ENCODE data around the gene NES. TPM values are rescaled to one million over a fixed set of nuclear protein-coding genes. Genes with fewer than 3 reads are reported as not detected.

The NES gene, protein sequence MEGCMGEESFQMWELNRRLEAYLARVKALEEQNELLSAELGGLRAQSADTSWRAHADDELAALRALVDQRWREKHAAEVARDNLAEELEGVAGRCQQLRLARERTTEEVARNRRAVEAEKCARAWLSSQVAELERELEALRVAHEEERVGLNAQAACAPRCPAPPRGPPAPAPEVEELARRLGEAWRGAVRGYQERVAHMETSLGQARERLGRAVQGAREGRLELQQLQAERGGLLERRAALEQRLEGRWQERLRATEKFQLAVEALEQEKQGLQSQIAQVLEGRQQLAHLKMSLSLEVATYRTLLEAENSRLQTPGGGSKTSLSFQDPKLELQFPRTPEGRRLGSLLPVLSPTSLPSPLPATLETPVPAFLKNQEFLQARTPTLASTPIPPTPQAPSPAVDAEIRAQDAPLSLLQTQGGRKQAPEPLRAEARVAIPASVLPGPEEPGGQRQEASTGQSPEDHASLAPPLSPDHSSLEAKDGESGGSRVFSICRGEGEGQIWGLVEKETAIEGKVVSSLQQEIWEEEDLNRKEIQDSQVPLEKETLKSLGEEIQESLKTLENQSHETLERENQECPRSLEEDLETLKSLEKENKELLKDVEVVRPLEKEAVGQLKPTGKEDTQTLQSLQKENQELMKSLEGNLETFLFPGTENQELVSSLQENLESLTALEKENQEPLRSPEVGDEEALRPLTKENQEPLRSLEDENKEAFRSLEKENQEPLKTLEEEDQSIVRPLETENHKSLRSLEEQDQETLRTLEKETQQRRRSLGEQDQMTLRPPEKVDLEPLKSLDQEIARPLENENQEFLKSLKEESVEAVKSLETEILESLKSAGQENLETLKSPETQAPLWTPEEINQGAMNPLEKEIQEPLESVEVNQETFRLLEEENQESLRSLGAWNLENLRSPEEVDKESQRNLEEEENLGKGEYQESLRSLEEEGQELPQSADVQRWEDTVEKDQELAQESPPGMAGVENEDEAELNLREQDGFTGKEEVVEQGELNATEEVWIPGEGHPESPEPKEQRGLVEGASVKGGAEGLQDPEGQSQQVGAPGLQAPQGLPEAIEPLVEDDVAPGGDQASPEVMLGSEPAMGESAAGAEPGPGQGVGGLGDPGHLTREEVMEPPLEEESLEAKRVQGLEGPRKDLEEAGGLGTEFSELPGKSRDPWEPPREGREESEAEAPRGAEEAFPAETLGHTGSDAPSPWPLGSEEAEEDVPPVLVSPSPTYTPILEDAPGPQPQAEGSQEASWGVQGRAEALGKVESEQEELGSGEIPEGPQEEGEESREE (N-terminal part only)
- total RNA-seq = 81.5 and 125 TPM in 2 replicates

DNA sequence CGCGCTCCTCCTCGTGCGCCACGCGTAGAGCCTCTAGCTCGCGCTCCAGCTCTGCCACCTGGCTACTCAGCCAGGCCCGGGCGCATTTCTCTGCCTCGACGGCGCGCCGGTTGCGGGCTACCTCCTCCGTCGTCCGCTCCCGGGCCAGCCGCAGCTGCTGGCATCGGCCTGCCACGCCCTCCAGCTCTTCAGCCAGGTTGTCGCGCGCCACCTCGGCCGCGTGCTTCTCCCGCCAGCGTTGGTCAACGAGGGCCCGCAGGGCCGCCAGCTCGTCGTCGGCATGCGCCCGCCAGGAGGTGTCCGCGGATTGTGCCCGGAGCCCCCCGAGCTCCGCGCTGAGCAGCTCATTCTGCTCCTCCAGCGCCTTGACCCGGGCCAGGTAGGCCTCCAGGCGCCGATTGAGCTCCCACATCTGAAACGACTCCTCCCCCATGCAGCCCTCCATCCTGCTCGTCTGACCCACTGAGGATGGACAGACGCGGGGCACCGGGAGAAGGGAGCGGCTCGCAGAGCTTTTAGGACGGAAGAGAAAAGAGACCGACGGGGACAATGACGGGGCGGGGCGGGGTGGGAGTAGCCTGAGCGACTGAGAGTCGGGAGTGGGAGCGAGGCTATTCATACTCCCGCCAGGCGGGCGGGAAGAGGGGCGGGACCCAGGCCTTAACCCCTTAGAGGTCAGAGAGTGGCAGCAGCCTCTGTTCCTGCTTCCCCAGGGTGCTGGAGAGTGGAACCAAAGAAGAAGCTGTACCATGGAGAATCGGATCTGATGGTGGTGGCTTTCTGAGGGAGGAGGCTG lies at the start of gene NES:
Gene NES (minus strand): TSS at position 588 of the 796 bp plus-strand sequence. CDS start 143 bp downstream, at position 445.

DNA sequence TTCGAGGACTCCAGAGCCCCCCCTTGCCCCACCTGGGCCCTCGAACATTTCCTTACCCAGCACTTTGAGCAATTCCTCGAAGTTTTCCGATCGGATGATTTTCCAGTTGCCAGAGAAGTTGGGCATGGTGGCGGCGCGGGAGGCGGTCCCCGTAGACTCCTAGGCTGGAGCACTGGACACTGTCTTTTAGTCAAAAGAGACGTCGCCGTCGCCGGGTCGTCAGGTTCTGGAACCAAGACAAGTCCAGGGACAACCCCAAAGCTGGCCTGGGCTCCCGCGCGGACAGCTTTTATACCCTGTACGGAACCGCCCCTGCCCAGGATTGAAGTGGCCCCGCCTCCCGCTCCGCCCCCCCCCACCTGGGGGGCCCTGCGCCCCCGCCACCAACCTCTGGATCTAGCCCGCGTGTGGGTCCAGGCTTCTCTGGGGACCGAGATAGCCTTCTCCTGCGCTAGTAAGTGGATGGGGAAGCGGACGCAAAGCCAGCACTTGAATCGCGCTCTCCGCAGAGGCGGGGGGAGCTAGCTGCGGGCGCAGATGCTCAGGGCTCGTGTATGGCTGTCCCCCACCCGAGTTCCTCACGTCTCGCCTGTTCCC lies 28.2 kb upstream of the NES start, which contains the start of gene CRABP2:
Gene CRABP2 (minus strand): TSS at position 263 of the 597 bp plus-strand sequence. CDS start 137 bp downstream, at position 126.

DNA sequence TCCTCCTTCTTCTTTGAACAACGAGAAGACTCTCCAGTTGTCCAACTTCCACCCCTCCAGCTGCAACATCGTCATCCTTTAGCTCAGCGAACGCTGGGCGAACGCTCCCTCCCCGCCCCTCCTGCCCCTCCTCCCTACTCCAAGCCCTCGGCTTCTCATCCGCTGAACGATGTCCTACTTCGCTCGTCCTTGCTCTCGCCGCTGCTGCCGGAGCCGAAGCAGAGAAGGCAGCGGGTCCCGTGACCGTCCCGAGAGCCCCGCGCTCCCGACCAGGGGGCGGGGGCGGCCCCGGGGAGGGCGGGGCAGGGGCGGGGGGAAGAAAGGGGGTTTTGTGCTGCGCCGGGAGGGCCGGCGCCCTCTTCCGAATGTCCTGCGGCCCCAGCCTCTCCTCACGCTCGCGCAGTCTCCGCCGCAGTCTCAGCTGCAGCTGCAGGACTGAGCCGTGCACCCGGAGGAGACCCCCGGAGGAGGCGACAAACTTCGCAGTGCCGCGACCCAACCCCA lies 35.4 kb downstream of the NES start, which contains the start of gene BCAN:
Gene BCAN (plus strand): TSS at position 357 of the 504 bp plus-strand sequence. CDS start 3,938 bp downstream, outside the sequence.

DNA sequence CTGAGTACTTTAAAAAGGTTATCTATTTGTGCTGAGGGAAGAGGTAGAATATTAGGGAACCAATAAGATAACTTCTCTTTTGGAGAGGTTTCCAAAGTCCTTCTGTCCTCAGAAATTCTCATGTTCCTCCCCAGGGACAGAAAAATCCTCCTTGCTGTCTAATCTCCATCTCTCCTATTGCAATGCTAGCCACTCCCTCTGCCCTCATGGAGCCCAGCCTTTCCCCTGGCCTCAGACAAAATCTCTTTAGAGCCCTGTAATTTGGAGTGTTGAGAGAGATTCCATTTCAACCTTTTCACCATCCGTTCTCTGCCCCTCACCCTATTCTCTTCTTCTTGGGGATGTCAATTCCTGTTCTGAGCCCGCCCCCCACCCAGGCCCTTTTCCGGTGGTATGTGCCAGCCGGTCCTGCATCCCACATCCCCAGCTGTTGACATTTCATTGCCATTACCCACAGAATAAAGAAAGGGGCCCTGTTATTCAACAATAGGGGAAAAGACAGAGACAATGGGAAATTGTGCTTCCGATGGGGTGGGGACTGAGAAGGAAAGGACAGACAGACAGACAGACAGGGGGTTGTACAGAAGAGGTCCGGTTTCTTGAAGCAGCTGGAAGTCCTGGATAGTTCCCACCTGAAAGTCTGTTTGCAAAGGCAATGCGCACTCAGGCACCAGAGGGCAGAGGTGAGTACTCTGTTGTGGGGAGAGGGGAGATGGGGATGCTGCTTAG lies 58.2 kb downstream of the NES start, which contains the start of gene HAPLN2:
Gene HAPLN2 (plus strand): TSS at position 563 of the 729 bp plus-strand sequence. CDS start 4,076 bp downstream, outside the sequence.

Other genes starting within 250 kb of the NES start
- gene MEF2D, start 176.6 kb downstream of the NES start, total RNA-seq = 4.7 and 11.6 TPM in 2 replicates
- 17.2 and 21.5 TPM in 2 replicates for gene IQGAP3, start 104.8 kb downstream of the NES start, total RNA-seq
- not detected in 2 replicates for gene TTC24, start 97.7 kb downstream of the NES start, total RNA-seq
- gene NAXE, start 85.6 kb downstream of the NES start, total RNA-seq = 52.5 and 61.0 TPM in 2 replicates
- 11.2 and 25.0 TPM in 2 replicates for gene GPATCH4, start 75.9 kb downstream of the NES start, total RNA-seq
- gene HAPLN2, start 58.0 kb downstream of the NES start, total RNA-seq = not detected in 2 replicates
- not detected in 2 replicates for gene BCAN, start 35.3 kb downstream of the NES start, total RNA-seq
- not detected in 2 replicates for gene CRABP2, start 28.2 kb upstream of the NES start, total RNA-seq
- 5.7 and 13.2 TPM in 2 replicates for gene METTL25B, start 51.1 kb upstream of the NES start, total RNA-seq
- 4.4 and 9.9 TPM in 2 replicates for gene ISG20L2, start 51.4 kb upstream of the NES start, total RNA-seq
- 38.3 and 49.1 TPM in 2 replicates for gene MRPL24, start 63.7 kb upstream of the NES start, total RNA-seq
- gene HDGF, start 74.3 kb upstream of the NES start, total RNA-seq = 155 and 276 TPM in 2 replicates
- 8.1 and 16.3 TPM in 2 replicates for gene PRCC, start 90.1 kb upstream of the NES start, total RNA-seq
- not detected in 2 replicates for gene SH2D2A, start 139.4 kb upstream of the NES start, total RNA-seq
- gene INSRR, start 181.7 kb upstream of the NES start, total RNA-seq = not detected in 2 replicates
- gene NTRK1, start 183.5 kb upstream of the NES start, total RNA-seq = 0.06 TPM in 1 of 2 replicates, not detected in the other
- gene PEAR1, start 216.3 kb upstream of the NES start, total RNA-seq = 11.0 and 35.0 TPM in 2 replicates
- gene LRRC71, start 243.2 kb upstream of the NES start, total RNA-seq = 0.16 and 0.19 TPM in 2 replicates